DOHH2 (cell line): ENCODE measurements around the gene CAPZA3.

Source experiments
- H3F3A ChIP-seq: fragments of 200-600 bp; sonication (generic), shearing (Covaris generic); 2 replicates; pipeline ENCODE4 v1.6.0; 2016; ENCODE audit warnings: antibody characterized with exemption, mild to moderate bottlenecking; ENCODE audit not compliant: control insufficient read depth, insufficient read depth
- H3K27ac ChIP-seq: fragments of 200-600 bp; sonication (generic); 2 replicates; pipeline ENCODE4 v1.5.1; 2014; ENCODE audit warnings: low read depth, mild to moderate bottlenecking, low read length, moderate library complexity
- H3K27me3 ChIP-seq: fragments of 200-600 bp; sonication (generic); 2 replicates; pipeline ENCODE4 v1.6.1; 2014; ENCODE audit warnings: mild to moderate bottlenecking, low read length, mixed read lengths; ENCODE audit not compliant: control insufficient read depth
- H3K36me3 ChIP-seq: fragments of 200-600 bp; sonication (generic); 2 replicates; pipeline ENCODE4 v1.6.1; 2014; ENCODE audit warnings: mild to moderate bottlenecking, low read length, moderate library complexity, mixed read lengths; ENCODE audit not compliant: control insufficient read depth
- H3K4me1 ChIP-seq: fragments of 200-600 bp; sonication (generic); 2 replicates; pipeline ENCODE4 v1.6.1; 2014; ENCODE audit warnings: mild to moderate bottlenecking, low read length, mixed read lengths; ENCODE audit not compliant: control insufficient read depth
- H3K4me2 ChIP-seq: fragments of 200-600 bp; sonication (generic); 2 replicates; pipeline ENCODE4 v1.6.0; 2014; ENCODE audit warnings: mild to moderate bottlenecking, low read length, moderate library complexity
- H3K4me3 ChIP-seq: fragments of 200-600 bp; sonication (generic); 2 replicates; pipeline ENCODE4 v1.5.1; 2014; ENCODE audit warnings: mild to moderate bottlenecking, low read length, mixed read lengths
- H3K79me2 ChIP-seq: fragments of 200-600 bp; sonication (generic); 2 replicates; pipeline ENCODE4 v1.6.1; 2014; ENCODE audit warnings: mild to moderate bottlenecking, low read length, mixed read lengths; ENCODE audit not compliant: control insufficient read depth
- H3K9me2 ChIP-seq: fragments of 200-600 bp; sonication (generic); replicated peaks from 2 replicates; pipeline ENCODE4 v1.6.1; 2014; ENCODE audit warnings: mild to moderate bottlenecking, low read length, mixed read lengths; ENCODE audit not compliant: control insufficient read depth
- H3K9me3 ChIP-seq: fragments of 200-600 bp; sonication (generic); 2 replicates; pipeline ENCODE4 v1.6.1; 2014; ENCODE audit warnings: antibody characterized with exemption, low read length, mixed read lengths; ENCODE audit not compliant: control insufficient read depth, insufficient read depth
- H4K20me1 ChIP-seq: fragments of 200-600 bp; sonication (generic); 2 replicates; pipeline ENCODE4 v1.6.0; 2014; ENCODE audit warnings: low read depth, mild to moderate bottlenecking, antibody characterized with exemption, low read length, moderate library complexity; ENCODE audit not compliant: control insufficient read depth, insufficient read depth
- CTCF ChIP-seq: fragments of 200-600 bp; sonication (generic); IDR thresholded peaks from one replicate; pipeline ENCODE4 v1.5.1; 2014; ENCODE audit warnings: antibody characterized with exemption, mild to moderate bottlenecking, low read depth, low read length; ENCODE audit not compliant: poor library complexity, severe bottlenecking
- EZH2phosphoT487 ChIP-seq: fragments of 200-600 bp; sonication (generic); IDR thresholded peaks from 2 replicates; pipeline ENCODE4 v1.6.1; 2017; ENCODE audit warnings: borderline replicate concordance, mild to moderate bottlenecking, antibody characterized with exemption, low read length, moderate library complexity, mixed read lengths

The CAPZA3 gene

GRCh38 chr12:18750085-18750484 lies 12.2 kb downstream of the CAPZA3 start:
- no peaks in the 10 kb centered on the region for H3K36me3 ChIP-seq
- no peak overlapping the region for H3K4me2 ChIP-seq
- no peaks in the 10 kb centered on the region for H3K9me3 ChIP-seq
- no peaks in the 10 kb centered on the region for H3K4me1 ChIP-seq
- no peaks in the 10 kb centered on the region for H3F3A ChIP-seq
- H4K20me1 ChIP-seq, result no peaks in the 10 kb centered on the region
- no peak overlapping the region for H3K27ac ChIP-seq
- H3K27me3 ChIP-seq, result no peaks in the 10 kb centered on the region
- H3K79me2 ChIP-seq, result no peaks in the 10 kb centered on the region
- no peaks in the 10 kb centered on the region for H3K9me2 ChIP-seq
- TF ChIP-seq CTCF (no peak), EZH2phosphoT487 (no peak)
- no peak overlapping the region for H3K4me3 ChIP-seq

- TF ChIP-seq CTCF (no peak), EZH2phosphoT487 (no peak)
- Histone ChIP-seq H3K4me1 (no peaks in the 10 kb centered on the region), H3K9me2 (no peaks in the 10 kb centered on the region; the same call in 1 of the 2 replicates), H3K4me2 (no peak overlapping the region), H3K79me2 (no peaks in the 10 kb centered on the region), H3K27ac (no peak overlapping the region), H3F3A (no peaks in the 10 kb centered on the region), H3K36me3 (no peaks in the 10 kb centered on the region), H3K27me3 (no peaks in the 10 kb centered on the region), H4K20me1 (no peaks in the 10 kb centered on the region), H3K9me3 (no peaks in the 10 kb centered on the region), H3K4me3 (no peak overlapping the region)
Observed at GRCh38 chr12:18751866-18752265, 13.9 kb downstream of the CAPZA3 start.

- H3K9me3 ChIP-seq, result no peaks in the 10 kb centered on the region
- H3F3A ChIP-seq, result no peaks in the 10 kb centered on the region
- no peaks in the 10 kb centered on the region for H3K4me1 ChIP-seq
- H3K36me3 ChIP-seq, result no peaks in the 10 kb centered on the region
- H3K27me3 ChIP-seq, result no peaks in the 10 kb centered on the region
- H4K20me1 ChIP-seq, result no peaks in the 10 kb centered on the region
- H3K4me3 ChIP-seq, result no peak overlapping the region
- no peaks in the 10 kb centered on the region for H3K79me2 ChIP-seq
- TF ChIP-seq CTCF (no peak), EZH2phosphoT487 (no peak)
- H3K9me2 ChIP-seq, result no peaks in the 10 kb centered on the region; the same call in 1 of the 2 replicates
- no peak overlapping the region for H3K27ac ChIP-seq
- H3K4me2 ChIP-seq, result no peak overlapping the region
Observed at GRCh38 chr12:18752280-18752920, 14.5 kb downstream of the CAPZA3 start.
